Gastrocnemius medialis (tissue), 4 donors: ENCODE measurements around the gene TET3.

Experiments used
- CTCF ChIP-seq, 5 experiments: fragments of 450-650 bp in 3 of 5; fragments of 200-600 bp in 2 of 5; sonication (generic) in 2 of 5; IDR thresholded peaks in 4 of 5; conservative IDR thresholded peaks in 1 of 5; 1 replicate in 4 of 5; 2 replicates in 1 of 5; pipeline ENCODE4 v1.5.1; 2016 to 2019; ENCODE audit warnings: antibody characterized with exemption in 5 of 5, mild to moderate bottlenecking in 3 of 5, moderate library complexity in 3 of 5
- POLR2A ChIP-seq, 2 donors: fragments of 450-650 bp; IDR thresholded peaks; one replicate each; pipeline ENCODE4 v1.6.1; 2017; ENCODE audit warnings: antibody characterized with exemption in 2 of 2, mild to moderate bottlenecking in 2 of 2, moderate library complexity in 2 of 2

- TF ChIP-seq CTCF (IDR thresholded peaks at IDR 0.05 in 4 of 5, conservative IDR thresholded peaks at IDR 0.05 in 1 of 5) = no peak
- no peak for TF ChIP-seq POLR2A (IDR thresholded peaks at IDR 0.05)
Measured at GRCh38 chr2:73962798-73963197, 21.9 kb upstream of the TET3 start.
